NK-92 (cell line): Measurements from ENCODE around the gene TTC9B.
"Not testable (repeated sequence)": the region's sequence is repeated elsewhere in the genome, so short reads cannot be mapped to it uniquely, and the experiment has no call there.

Experiments
- DNase-seq: peaks from one replicate; lab custom pipeline; 2025; ENCODE audit not compliant: unreplicated experiment; lab: John Stamatoyannopoulos, UW

Gene TTC9B

GRCh38 chr19:40233811-40234389 lies 15.7 kb upstream of the TTC9B start:
- no peak for DNase-seq

- no peak for DNase-seq
These were observed 15.0 kb upstream of the TTC9B start for GRCh38 chr19:40232949-40233810.

GRCh38 chr19:40232479-40232878 lies 14.3 kb upstream of the TTC9B start:
- no peak for DNase-seq

GRCh38 chr19:40231544-40232424 lies 13.6 kb upstream of the TTC9B start:
- no peak for DNase-seq

- DNase-seq = no peak
These were observed 12.9 kb upstream of the TTC9B start for GRCh38 chr19:40231057-40231456.

GRCh38 chr19:40229926-40230417 lies 11.8 kb upstream of the TTC9B start:
- no peak for DNase-seq

GRCh38 chr19:40229484-40229883 lies 11.3 kb upstream of the TTC9B start:
- DNase-seq = no peak

- no peak for DNase-seq
These were observed 10.7 kb upstream of the TTC9B start for GRCh38 chr19:40228863-40229262.

- DNase-seq = no peak
These were observed 10.2 kb upstream of the TTC9B start for GRCh38 chr19:40228346-40228745.

- DNase-seq = no peak
These were observed 7.5 kb upstream of the TTC9B start for GRCh38 chr19:40225440-40226305.

GRCh38 chr19:40224342-40225150 lies 6.4 kb upstream of the TTC9B start:
- DNase-seq = no peak

GRCh38 chr19:40223135-40223822 lies 5.1 kb upstream of the TTC9B start:
- no peak for DNase-seq

- DNase-seq = no peak
These were observed 3.9 kb upstream of the TTC9B start for GRCh38 chr19:40221858-40222619.

- no peak for DNase-seq
These were observed 2.5 kb upstream of the TTC9B start for GRCh38 chr19:40220674-40221073.

GRCh38 chr19:40219721-40220276 lies 1.6 kb upstream of the TTC9B start:
- DNase-seq = no peak

GRCh38 chr19:40219029-40219428 lies 845 bp upstream of the TTC9B start:
- DNase-seq = not testable (repeated sequence)

GRCh38 chr19:40217027-40217810 lies 965 bp downstream of the TTC9B start:
- no peak for DNase-seq

GRCh38 chr19:40216777-40217026 lies 1.5 kb downstream of the TTC9B start:
- DNase-seq = no peak
